GM18909 (cell line): ENCODE results near the gene HAAO.
"Not testable (repeated sequence)": the region's sequence is repeated elsewhere in the genome, so short reads cannot be mapped to it uniquely, and the experiment has no call there.

Experiments used
- ATAC-seq: cut with Tn5 transposase; IDR thresholded peaks from one replicate; pipeline ENCODE4 v1.9.1; 2021; ENCODE audit warnings: mild to moderate bottlenecking; ENCODE audit not compliant: unreplicated experiment, poor library complexity

HAAO gene

DNA sequence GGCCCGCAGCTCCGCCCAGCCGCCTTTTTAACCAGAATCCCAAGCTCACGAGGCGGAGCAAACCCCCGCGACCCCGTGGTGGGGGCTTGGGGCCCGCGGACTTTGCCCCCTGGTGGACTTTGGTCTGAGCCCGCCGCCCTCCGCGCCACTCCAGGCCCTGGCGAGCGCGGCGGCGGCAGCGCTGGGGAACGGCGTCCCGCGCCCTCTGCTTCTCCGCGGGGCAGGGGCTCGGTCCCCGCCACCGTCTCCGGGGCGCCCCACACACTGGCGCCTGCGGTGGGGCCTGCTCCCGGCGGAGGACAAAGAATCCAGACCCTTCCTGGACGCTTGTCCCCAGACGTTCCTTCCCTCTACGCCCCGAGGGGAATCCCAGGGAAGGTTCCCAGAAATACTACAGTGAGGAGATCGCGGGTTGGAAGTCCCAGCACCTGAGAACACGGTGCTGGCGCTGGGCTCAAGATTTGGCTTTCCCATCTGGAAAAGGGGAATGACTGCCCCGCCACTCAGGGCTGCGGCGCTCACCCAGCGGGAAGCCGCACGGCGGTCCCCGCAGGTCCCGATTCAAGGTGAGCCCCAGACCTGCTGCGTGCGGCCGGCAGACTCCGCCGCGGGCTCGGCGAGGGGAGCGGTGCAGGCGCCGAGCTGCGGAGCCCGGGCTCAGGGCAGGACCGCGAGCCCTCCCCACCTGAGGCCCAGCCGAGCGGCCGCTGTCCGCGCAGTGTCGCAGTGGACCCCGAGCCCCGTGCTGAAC is at the start of gene HAAO:
Gene HAAO (minus strand): TSS at position 1 of the 751 bp plus-strand sequence. CDS start 47 bp downstream, outside the sequence.
- ATAC-seq, result peak; percentile 42

- no peak for ATAC-seq
Measured at GRCh38 chr2:42841344-42841743, 49.0 kb upstream of the HAAO start.

GRCh38 chr2:42840760-42841159 is 48.4 kb upstream of the HAAO start:
- no peak for ATAC-seq

- ATAC-seq, result no peak
Measured at GRCh38 chr2:42839809-42840501, 47.6 kb upstream of the HAAO start.

- no peak for ATAC-seq
Measured at GRCh38 chr2:42838133-42838532, 45.8 kb upstream of the HAAO start.

DNA sequence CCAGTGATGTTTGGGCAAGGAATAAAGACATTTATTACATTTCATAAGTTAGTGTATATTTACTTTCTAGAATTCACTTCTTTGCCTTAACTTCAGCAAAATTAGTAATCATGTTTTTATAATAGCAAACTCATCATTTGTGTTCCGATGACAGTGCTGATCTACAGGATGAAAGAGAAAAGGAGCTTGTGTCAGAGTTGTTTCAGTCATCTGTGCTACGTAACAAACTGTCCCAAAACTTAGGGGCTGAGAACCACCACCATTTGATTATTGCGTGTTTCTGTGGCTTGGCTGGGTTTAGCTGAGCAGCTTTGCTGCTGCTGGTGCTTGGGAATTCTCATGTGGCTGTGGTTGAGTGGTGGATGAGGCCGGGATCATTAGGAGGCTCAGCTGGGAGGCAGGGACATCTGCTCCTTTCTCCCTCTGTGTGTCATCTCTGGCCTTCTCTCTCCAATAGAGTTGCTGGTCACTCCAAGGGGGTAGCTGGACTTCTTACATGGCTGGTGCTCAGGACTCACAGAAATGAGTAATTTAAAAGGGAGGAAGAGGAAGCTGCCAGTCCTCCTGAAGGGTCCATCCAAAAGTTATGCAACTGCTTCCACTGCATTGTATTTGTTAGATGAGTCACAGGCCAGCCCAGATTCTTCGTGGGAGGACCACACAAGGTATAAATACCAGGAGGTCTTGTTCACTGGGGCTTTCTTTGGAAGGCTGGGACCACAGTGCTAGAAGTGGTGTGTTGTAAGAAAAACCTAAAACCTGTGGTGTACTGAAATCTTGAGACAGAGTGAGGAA is 43.4 kb upstream of the HAAO start:
- no peak for ATAC-seq

DNA sequence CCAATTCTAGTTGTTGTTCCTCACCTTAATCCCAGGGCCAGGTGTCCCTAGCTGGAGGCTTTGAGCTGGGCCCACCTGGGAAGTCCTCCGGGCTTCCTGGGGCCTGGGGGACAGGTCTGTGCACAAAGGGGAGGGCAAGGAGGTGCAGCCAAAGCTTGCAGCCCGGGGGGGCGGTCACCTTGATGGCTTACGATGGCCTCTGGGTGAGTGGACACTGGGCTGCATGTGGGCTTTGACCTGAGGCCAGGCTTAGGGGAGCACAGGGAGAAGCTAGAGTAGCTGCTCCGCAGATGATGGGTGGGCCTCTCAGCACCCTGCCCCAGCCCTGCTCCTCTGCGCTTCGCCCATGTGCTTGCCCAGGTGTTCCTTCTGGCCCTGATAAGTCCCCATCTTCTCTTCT is 41.8 kb upstream of the HAAO start:
- ATAC-seq, result no peak

DNA sequence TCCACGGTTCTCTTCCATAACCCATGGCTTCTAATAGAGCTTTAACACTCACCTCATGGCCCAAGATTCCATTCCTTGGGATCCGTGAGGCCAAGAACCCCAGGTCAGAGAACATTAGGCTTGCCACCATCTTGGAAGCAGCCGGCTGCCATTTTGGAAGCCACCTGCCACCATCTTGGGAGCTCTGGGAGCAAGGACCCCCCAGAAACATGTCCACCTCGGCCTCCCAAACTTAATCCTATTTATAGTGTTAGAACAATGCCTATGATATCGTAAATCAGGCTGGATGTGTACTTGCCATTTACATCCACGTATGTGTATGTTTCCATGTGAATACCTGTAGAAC is 39.9 kb upstream of the HAAO start:
- ATAC-seq, result no peak

DNA sequence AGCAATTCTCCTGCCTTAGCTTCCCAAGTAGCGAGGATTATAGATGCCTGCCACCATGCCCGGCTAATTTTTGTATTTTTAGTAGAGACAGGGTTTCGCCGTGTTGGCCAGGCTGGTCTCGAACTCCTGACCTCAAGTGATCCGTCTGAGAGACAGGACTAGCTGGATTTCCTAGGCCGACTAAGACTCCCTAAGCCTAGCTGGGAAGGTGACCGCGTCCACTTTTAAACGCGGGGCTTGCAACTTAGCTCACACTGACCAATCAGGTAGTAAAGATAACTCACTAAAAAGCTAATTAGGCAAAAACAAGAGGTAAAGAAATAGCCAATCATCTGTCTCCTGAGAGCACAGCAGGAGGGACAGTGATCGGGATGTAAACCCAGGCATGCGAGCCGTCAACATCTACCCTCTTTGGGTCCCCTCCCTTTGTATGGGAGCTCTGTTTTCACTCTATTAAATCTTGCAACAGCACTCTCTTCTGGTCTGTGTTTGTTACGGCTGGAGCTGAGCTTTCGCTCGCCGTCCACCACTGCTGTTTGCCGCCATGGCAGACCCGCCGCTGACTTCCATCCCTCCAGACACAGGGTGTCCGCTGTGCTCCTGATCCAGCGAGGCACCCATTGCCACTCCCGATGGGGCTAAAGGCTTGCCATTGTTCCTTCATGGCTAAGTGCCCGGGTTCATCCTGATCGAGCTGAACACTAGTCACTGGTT is 39.3 kb upstream of the HAAO start:
- not testable (repeated sequence) for ATAC-seq

- ATAC-seq, result no peak
Measured at GRCh38 chr2:42830922-42831574, 38.7 kb upstream of the HAAO start.

- ATAC-seq, result no peak
Measured at GRCh38 chr2:42829671-42830440, 37.5 kb upstream of the HAAO start.

DNA sequence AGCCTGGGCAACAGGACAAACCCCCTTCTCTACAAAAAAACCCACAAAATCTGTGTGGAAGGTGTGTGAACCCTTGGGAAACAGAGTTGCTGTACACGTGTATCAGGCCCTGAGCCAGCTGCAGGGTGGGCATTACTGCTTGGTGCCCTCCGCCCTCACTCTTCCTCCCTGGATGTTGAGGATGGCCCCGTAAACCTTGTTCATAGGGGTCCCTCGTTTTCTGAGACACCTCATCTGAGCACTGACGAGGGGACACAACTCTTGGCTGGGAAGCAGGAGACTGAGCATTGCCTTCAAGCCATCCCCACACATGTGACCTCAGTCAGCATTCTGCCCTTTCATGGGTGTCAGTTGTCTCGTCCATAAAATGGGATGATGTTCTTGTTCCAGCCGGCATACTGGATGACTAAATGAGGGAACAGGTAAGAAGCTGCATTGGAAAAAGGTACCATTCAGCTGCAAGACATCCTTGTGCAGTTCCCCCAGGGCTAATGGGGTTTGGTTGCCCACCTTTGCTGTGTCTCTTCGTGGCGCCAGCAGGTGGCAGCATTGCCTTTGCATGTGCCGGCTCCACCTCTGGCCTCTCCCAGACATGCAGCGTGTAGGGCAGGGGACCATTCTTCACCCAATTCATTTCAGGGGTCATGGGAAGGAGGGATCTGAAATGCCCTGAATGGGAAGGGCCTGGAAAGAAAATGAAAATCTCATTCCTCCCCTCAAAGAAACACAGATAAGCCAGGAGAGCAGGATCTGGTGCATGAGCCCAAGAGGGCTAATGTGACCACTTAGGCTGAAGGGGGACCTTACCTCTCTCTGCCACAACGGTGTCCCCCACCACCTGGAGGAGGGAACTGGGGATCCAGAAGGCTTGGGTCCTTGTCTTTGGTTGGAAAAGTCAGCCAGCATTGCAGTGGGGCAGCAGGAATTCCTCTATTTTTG is 36.4 kb upstream of the HAAO start:
- peak; percentile 90 for ATAC-seq

DNA sequence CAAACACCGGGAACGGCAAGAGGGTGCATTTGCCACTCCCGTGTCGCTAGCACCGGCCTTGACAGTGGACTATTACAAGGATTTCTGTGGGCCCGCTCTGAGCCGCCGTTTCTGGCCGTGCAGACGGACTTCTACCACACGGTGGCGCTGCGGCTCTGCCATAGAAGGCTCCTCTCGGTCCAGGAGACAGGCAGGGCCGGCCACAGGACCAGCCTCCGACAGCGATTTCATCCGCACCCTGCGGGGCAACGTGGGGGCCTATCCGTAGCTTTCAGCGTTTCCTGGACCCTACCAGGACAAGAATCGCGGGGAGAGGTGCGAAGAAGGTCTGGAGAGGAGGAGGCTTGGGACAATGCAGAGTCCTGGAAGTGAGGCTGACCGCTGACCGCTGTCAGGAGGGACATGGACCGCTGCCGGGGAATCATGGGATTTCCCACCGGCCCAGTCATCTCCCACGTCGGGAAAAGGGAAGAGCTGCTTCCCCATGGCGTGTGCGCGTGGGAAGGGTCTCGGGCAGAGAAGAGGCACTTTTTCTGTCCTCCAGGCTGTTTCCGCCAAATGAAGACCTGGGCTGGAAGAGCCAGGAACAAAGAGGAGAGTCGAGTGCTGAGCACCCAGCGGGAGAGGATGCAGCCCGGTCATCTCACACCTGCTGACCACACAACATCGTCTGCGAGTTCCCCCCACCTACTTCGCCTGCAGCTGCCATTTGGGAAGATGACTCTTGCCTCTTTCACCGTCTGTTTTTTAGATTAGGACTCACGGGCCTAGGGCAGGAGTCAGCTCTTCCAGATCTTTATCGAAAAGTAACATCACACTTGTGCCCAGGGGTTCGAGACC is 35.5 kb upstream of the HAAO start:
- ATAC-seq, result peak; percentile 71

DNA sequence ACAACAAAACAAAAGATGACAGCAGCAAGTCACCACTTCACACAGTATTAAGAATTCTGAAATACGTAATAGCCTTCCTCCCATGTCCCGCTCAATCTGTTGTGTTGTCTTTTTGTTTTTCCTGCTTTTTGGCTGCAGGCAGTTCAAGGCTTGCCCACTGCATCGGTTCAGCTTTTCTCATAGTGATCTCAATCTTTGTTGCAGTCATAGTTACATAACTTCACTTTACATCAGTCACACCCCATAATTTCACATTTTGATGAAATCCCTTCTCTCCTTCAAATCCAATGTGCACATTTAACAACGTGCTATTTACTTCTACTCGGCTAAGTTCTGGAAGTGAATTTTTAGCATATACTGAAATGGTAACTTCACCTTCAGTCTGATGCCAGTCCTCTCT is 33.8 kb upstream of the HAAO start:
- no peak for ATAC-seq

DNA sequence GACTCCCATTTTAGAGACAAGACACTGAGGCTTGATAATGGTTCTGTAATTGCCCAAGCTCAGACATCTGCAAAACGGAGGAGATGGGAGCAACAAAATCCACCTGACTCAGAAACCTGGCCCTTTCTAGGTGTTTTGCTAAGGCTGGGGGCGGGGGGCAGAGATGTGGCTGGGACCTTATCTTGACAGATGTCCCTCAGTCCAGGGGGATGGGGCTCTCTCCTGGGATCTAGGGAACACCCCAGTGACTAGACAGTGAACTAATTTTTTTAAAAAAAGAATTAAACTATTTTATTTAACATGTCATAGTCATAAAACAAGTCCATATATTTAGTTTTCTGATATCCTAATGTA is 32.0 kb upstream of the HAAO start:
- ATAC-seq, result no peak

GRCh38 chr2:42823744-42824453 is 31.5 kb upstream of the HAAO start:
- ATAC-seq, result no peak

DNA sequence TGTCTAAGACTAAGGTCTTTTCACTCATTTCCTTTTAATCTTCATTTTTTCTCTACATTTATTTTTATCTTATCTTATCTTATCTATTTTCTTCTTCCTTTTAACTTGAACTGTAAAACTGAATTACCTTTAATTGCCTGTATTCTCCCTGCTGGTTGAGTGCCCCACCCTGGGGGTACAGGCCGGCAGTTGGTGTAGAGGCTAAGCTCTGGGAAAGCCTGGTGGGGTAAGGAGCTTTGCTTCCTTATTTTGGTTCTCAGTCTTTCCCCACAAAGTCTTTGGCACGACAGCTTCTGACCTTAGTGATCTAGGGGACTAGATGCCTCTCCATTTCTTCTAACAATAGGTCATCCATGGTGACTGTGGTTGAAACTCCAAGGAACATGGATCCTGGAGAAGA is 26.8 kb upstream of the HAAO start:
- ATAC-seq, result no peak
